Esophagus squamous epithelium (tissue), 5 donors: ENCODE data around the gene HECW1. TPM values are rescaled to one million over a fixed set of nuclear protein-coding genes. Genes with fewer than 3 reads are reported as not detected.

ENCODE experiments used
- DNase-seq: peaks from one replicate; lab custom pipeline; 2025; lab: John Stamatoyannopoulos, UW
- H3K27ac ChIP-seq, 4 donors: fragments of 200-600 bp; sonication (generic); one replicate each; pipeline ENCODE4 v1.5.1; 2016 to 2019; ENCODE audit warnings: mild to moderate bottlenecking in 1 of 4
- H3K27me3 ChIP-seq, 4 donors: fragments of 200-600 bp; sonication (generic); 1 replicate in 3 of 4; 2 replicates in 1 of 4; pipeline versions ENCODE4 v1.5.1 to v1.6.0; 2017 to 2021; ENCODE audit warnings: antibody characterized with exemption in 1 of 4
- H3K36me3 ChIP-seq, 3 donors: fragments of 200-600 bp; sonication (generic); one replicate each; pipeline ENCODE4 v1.5.1; 2016 to 2019
- H3K4me1 ChIP-seq, 3 donors: fragments of 200-600 bp; sonication (generic); one replicate each; pipeline ENCODE4 v1.5.1; 2017 to 2019
- H3K4me3 ChIP-seq, 4 donors: fragments of 200-600 bp; sonication (generic); 1 replicate in 3 of 4; 2 replicates in 1 of 4; pipeline ENCODE4 v1.5.1; 2016 to 2019; ENCODE audit warnings: mild to moderate bottlenecking in 2 of 4, moderate library complexity in 1 of 4
- H3K9me3 ChIP-seq, 3 donors: fragments of 200-600 bp; sonication (generic); one replicate each; pipeline ENCODE4 v1.5.1; 2016 to 2019
- POLR2A ChIP-seq, 4 donors: fragments of 450-650 bp; IDR thresholded peaks; one replicate each; pipeline ENCODE4 v1.6.1; 2017; ENCODE audit warnings: antibody characterized with exemption in 4 of 4, mild to moderate bottlenecking in 4 of 4, moderate library complexity in 3 of 4
- WGBS, 2 donors: methylation state at CpG; one replicate each; pipeline ENCODE4 v1.1.5; 2018; 5-methylcytosine and 5-hydroxymethylcytosine counted together
- intact Hi-C: fragments of 100-400 bp; cut with DNase I; formaldehyde crosslinking; loops from one replicate; pipeline ENCODE4 v1.15.0; 2022
- total RNA-seq, 4 donors: library from RNA; depleted of rRNA; stranded (reverse); fragments of >200 nt; gene quantifications; one replicate each; pipeline ENCODE4 v1.1.0, GENCODE V29; 2016
- TF ChIP-seq, protein P1 (sequence below), 6 experiments: fragments of 450-650 bp in 4 of 6; fragments of 200-600 bp in 2 of 6; sonication (generic) in 2 of 6; IDR thresholded peaks; one replicate each; pipeline ENCODE4 v1.5.1; 2016 to 2019; ENCODE audit warnings: antibody characterized with exemption in 6 of 6, mild to moderate bottlenecking in 4 of 6, moderate library complexity in 4 of 6
- donor health status: DM: yes; HTN: yes; CAD: no.

HECW1 gene
- total RNA-seq, 4 donors from 2014 or later = 0.18 to 0.57 (median 0.19) TPM; not detected in 1

DNA sequence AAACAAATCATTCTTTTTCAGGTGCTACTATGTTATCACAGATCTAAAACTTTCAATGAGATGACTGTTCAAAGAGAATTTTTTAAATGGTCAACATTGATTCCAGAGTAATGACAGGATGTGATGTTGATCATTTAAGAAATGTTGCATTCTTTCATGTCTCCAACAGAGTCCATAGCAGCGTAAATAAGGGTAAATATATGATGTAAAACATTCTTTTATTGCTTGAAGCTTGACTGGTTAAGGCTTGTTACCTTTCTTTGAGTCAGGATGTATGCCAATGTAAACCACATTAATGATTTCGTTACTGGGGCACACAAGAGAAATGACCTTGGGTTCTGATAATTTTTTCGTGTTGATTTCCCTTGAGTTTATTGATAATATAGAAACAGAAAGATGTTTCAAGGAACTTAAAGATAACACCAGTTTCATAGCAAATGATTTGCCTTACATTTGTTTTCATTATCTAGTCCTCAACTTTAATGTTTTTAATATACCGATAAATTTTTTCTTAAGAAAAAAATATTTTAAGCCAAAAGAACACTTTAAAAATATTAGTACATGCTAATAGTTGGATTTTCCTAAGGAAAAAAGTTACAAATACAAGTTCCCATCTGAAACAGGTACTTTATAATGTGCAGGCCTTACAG is 473.9 kb downstream of the HECW1 start:
- Histone ChIP-seq H3K36me3 (no peaks in the 10 kb centered on the region), H3K27ac (peak overlapping the region in 3 of 4 donors; percentile 12 to 99 (median 20)), H3K9me3 (no peaks in the 10 kb centered on the region), H3K27me3 (peaks cover 0 to 3% (median 0%) of the 10 kb centered on the region in 4 donors), H3K4me3 (no peak overlapping the region), H3K4me1 (peaks cover 9 to 56% (median 22%) of the 10 kb centered on the region in 3 donors)
- intact Hi-C loops = loop anchor here (10.0 kb wide), 2 partner anchors 58 to 248 kb away; no protein-coding TSS in a partner anchor
- DNase-seq = no peak
- 38 to 41% methylated on average over 4 of the region's 4 CpGs for WGBS, 2 donors
- TF ChIP-seq POLR2A (IDR thresholded peaks at IDR 0.05) = no peak
- TF ChIP-seq, protein P1, sequence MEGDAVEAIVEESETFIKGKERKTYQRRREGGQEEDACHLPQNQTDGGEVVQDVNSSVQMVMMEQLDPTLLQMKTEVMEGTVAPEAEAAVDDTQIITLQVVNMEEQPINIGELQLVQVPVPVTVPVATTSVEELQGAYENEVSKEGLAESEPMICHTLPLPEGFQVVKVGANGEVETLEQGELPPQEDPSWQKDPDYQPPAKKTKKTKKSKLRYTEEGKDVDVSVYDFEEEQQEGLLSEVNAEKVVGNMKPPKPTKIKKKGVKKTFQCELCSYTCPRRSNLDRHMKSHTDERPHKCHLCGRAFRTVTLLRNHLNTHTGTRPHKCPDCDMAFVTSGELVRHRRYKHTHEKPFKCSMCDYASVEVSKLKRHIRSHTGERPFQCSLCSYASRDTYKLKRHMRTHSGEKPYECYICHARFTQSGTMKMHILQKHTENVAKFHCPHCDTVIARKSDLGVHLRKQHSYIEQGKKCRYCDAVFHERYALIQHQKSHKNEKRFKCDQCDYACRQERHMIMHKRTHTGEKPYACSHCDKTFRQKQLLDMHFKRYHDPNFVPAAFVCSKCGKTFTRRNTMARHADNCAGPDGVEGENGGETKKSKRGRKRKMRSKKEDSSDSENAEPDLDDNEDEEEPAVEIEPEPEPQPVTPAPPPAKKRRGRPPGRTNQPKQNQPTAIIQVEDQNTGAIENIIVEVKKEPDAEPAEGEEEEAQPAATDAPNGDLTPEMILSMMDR (IDR thresholded peaks at IDR 0.05) = no peak

DNA sequence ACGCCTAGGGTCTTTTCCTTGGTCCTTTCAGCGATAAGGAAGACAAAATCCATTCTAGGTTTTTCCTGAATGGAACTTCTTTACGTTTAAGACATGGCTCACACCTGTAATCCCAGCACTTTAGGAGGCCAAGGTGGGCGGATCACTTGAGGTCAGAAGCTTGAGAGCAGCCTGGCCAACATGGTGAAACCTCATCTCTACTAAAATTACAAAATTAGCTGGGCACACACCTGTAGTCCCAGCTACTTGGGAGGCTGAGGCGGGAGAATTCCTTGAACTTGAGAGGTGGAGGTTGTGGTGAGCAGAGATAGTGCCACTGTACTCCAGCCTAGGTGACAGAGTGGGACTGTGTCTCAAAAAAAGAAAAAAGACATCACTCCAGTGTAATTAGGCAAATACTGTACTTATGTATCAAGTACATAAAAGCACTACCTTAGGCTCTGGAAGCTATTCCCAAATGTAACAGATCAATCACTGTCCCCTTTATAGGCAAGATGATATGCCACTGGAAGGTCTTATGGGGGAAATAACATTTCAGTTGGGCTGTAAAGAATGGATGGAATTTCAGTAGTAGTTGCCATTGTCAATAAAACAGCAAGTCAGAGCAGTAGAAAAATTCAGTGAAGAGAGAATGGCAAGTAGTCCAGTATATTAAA is 476.2 kb downstream of the HECW1 start:
- DNase-seq = no peak
- TF ChIP-seq, protein P1 (IDR thresholded peaks at IDR 0.05) = no peak
- no peak for TF ChIP-seq POLR2A (IDR thresholded peaks at IDR 0.05)
- intact Hi-C loops = loop anchor here (10.0 kb wide), 2 partner anchors 56 to 246 kb away; no protein-coding TSS in a partner anchor
- peaks cover 9 to 70% (median 24%) of the 10 kb centered on the region in 3 donors for H3K4me1 ChIP-seq
- H3K27ac ChIP-seq = no peak overlapping the region
- no peak overlapping the region for H3K4me3 ChIP-seq
- H3K9me3 ChIP-seq = no peaks in the 10 kb centered on the region
- no peaks in the 10 kb centered on the region for H3K27me3 ChIP-seq
- no peaks in the 10 kb centered on the region for H3K36me3 ChIP-seq
- WGBS, 2 donors = 83 to 91% methylated on average over 5 of the region's 5 CpGs

DNA sequence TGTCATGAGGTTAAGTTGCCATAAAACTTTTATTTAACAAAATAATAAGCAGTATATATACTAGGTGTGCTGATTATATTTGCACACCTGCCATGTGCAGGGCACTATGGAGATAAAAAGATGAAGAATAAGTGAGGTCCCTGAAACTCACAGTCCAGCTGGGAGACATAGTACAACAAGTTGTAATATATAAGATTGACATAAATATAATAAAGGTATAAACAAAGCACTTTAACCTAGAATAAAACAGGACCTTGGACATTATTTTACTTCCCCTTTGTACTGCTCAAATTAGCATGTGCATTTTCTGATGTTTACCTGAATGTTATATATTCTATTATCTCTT is 476.7 kb downstream of the HECW1 start:
- H3K9me3 ChIP-seq = no peaks in the 10 kb centered on the region
- TF ChIP-seq, protein P1 (IDR thresholded peaks at IDR 0.05) = no peak
- TF ChIP-seq POLR2A (IDR thresholded peaks at IDR 0.05) = no peak
- H3K27me3 ChIP-seq = no peaks in the 10 kb centered on the region
- H3K36me3 ChIP-seq = no peaks in the 10 kb centered on the region
- peaks cover 9 to 70% (median 24%) of the 10 kb centered on the region in 3 donors for H3K4me1 ChIP-seq
- H3K27ac ChIP-seq = no peak overlapping the region
- H3K4me3 ChIP-seq = no peak overlapping the region
- DNase-seq = no peak
- intact Hi-C loops = loop anchor here (10.0 kb wide), 2 partner anchors 56 to 246 kb away; no protein-coding TSS in a partner anchor

DNA sequence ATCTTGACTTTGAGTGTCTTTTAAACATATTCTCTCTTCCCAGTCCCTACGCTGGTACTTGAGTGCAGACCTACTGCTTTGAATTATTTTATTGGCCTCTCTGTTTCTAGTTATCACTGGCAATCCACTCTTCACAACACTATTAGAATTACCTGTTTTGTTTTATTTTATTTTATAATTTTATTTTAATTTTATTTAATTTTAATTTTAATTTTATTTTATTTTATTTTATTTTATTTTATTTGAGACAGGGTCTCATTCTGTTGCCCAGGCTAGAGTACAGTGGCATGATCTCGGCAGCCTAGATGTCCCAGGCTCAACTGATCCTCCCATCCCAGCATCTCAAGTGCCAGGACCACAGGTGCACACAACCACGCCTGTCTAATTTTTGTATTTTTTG is 477.3 kb downstream of the HECW1 start:
- Histone ChIP-seq H3K27ac (no peak overlapping the region), H3K27me3 (no peaks in the 10 kb centered on the region), H3K9me3 (no peaks in the 10 kb centered on the region), H3K4me1 (peaks cover 5 to 67% (median 18%) of the 10 kb centered on the region in 3 donors), H3K4me3 (no peak overlapping the region), H3K36me3 (no peaks in the 10 kb centered on the region)
- intact Hi-C loops = loop anchor here (10.0 kb wide), 2 partner anchors 55 to 245 kb away; no protein-coding TSS in a partner anchor
- WGBS, 2 donors = 82 to 91% methylated on average over 3 of the region's 3 CpGs
- TF ChIP-seq POLR2A (IDR thresholded peaks at IDR 0.05) = no peak
- TF ChIP-seq, protein P1 (IDR thresholded peaks at IDR 0.05) = no peak
- DNase-seq = no peak
